ENCODE results near the gene FAF1.

Gene FAF1

DNA sequence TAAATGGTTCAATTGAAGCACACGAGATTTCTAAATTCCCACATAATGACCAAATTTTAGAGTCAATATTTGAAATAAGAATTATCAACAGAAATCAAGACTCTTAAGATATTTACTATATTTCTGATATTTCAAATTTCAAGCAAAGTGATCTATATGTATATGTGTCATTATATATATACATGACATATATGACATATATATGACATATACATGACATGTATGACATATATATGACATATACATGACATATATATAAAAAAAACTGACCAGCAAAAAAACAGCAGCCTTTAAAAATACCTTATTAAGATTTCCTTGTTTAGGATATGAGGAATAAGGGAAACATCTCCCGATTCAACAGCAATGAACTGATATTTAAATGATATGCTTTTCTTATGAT, 266.2 kb downstream of the FAF1 start:
- DNase-seq = no peak

- DNase-seq = no peak
Measured at GRCh38 chr1:50684185-50684584, 275.9 kb downstream of the FAF1 start.

- DNase-seq = no peak
Measured at GRCh38 chr1:50681931-50682330, 278.1 kb downstream of the FAF1 start.

DNA sequence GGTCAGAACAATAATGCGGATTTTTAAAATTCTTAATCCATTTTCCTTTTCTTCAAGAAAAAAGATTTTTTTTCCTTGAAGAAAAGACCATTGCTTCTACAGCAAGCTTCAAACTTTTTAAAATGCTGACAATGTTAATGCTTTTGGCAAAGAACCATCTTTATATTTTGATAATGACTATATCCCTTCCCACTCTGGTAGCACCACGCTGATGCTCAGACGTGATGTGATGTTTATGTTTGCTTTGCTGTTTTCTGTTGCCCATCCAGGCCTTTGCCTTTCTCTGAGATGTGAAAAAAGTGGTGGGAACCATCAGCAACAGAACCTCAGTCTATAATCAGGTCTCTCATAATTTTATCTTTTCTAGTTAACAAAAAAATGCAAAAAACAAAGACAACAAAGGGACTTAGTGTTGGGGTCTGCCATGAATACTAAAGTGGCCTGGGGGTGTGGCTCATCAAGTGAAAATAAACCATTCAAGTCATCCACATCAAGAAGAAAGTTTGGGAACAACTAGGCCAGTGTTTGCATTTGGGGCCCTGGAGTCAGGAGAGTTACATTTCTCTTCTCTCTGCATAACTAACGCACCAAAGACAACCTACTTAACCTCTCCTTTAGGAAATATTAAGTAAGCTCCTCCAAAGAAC, 292.2 kb downstream of the FAF1 start:
- no peak for DNase-seq

GRCh38 chr1:50667272-50667671, 292.8 kb downstream of the FAF1 start:
- DNase-seq = no peak

- DNase-seq = no peak
Measured at GRCh38 chr1:50666849-50667248, 293.2 kb downstream of the FAF1 start.

GRCh38 chr1:50665413-50665812, 294.7 kb downstream of the FAF1 start:
- no peak for DNase-seq

- DNase-seq = no peak
Measured at GRCh38 chr1:50661626-50662025, 298.4 kb downstream of the FAF1 start.

DNA sequence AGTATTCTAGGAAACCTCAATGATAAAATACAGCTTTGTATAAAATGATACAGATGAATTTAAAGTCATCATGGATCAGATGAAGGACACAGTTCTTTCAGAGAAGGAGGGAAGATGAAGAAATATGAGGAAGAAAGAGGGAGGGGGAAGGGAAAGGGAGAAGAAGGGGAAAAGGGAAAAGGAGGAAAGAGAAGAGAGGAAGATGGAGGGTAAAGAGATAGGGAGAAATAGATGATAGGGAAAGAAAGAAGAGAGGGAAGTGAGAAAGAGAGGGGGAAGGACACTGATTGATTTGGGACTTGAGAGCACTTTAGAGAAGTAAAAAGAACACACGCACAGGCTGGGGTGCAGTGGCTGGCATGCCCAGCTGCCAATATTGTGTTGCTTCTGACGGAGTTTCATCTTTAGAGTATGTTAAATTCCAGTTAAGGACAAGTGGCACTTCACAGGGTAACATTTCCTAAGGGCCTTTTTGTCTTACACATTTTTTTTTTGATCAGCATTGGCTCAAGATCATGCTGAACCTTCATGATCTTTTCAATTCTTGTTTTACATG, 300.9 kb downstream of the FAF1 start:
- no peak for DNase-seq

- no peak for DNase-seq
Measured at GRCh38 chr1:50658459-50659076, 301.5 kb downstream of the FAF1 start.

DNA sequence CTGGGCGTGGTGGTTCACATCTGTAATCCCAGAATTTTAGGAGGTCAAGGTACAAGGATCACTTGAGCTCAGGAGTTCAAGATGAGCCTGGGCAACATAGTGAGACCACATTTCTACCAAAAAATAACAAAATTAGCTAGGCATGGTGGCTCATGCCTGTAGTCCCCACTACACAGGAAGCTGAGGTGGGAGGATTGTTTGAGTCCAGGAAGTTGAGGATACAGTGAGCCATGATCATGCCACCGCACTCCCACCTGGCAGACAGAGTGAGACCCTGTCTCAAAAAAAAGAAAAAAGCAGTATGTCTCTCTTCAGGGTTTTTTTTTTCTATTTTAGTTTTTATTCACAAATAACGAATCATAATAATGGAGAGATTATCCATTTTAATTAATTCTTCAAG, 303.1 kb downstream of the FAF1 start:
- no peak for DNase-seq

DNA sequence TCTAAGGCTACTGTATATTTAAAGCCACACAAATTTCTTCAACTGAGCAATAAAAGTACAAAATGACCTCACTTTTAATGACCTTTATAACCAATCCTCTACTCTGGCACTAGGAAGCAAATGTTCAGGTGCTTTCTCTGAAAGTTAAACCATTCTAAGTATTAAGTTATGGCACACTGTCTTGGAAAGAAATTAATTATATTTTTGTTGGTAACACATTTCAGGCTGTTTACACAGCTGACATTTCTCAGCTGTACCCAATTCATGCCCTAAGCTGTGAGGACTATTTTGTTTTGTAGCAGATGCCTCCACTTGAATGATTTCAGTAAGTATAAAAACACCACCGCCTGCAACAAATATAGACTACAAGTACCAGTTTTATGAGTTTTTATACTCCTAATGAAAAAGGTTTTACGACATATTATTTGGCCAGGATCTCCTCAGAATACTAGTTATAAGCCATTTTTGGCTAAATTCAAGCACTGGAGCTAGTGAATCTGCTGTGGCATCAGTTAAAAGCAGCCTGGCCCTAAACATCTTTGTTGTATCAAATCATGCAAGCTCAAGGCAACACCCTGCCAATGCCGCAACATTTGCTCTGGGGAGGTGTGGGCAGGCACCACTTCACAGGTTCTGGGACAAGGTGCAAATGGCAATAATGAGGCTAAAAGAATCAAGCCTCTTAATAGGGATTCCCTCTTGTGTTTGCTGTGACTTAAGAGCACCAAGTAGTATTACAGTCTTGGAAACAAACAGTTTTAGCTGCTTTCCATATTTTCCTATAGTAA, 308.4 kb downstream of the FAF1 start:
- DNase-seq = no peak

GRCh38 chr1:50646526-50646925, 313.5 kb downstream of the FAF1 start:
- DNase-seq = no peak

DNA sequence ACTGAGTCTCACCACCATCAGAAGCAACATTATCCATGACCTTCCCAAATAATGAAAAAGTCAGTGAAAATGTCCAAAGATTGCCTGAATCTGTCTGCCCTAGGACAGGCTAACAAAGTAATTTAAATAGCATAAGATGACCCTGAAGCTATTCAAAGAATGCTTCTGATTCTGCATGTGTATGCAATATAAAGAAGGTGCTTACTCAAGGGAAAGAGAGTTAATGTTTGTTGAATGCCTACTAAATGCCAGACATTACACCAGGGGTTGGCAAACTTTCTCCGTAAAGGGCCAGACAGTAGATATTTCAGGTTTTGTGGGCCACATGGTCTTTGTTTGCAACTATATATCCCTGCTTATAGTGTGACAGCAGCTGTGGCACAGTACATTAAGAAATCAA, 314.9 kb downstream of the FAF1 start:
- DNase-seq = no peak

DNA sequence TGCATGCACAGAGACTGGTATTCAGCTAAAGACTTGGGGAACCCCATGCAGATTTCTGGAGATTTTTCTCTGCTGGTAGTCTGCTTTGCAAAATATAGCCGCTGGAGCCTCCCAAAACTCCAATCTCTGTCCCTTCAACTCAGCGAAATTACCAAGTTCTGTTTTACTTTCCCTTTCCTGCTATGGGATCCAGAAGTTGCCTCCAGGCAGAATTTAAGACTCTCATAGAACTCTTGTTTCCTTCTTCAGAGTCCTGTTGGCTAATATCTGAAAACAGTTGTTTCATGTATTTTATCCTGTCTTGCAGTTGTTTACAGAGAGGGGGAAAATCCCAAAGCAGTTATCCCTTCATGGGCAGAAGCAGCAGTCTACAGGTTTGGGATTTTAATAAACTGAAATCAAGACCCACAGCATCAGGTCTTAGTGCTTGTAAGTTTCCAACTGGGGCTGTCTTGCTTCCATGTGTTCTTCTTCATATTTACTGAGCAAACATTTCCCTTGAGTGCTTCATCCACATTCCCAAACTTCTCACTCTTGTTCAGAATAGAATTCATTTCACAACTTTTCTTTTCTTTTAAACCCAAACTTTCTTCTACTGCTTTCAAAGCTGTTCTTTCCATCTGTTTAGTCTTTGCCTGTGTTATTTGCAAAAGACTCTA, 315.5 kb downstream of the FAF1 start:
- no peak for DNase-seq

DNA sequence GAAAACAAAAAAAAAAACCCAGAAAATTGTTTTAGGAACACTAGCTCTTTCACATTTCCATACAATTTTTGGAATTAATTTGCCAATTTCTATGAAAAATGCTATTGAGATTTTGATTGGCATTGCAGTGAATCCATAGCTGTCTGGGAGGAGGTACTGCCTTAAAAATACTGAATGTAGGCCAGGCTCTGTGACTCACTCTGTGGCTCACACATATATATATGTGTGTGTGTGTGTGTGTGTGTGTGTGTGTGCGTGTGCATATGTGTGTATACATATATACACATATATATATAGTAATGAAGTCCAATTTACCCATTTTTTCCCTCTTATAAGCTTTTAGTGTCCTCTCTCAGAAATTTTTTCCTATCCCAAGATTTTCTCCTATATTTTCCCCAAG, 322.6 kb downstream of the FAF1 start:
- DNase-seq = no peak

DNA sequence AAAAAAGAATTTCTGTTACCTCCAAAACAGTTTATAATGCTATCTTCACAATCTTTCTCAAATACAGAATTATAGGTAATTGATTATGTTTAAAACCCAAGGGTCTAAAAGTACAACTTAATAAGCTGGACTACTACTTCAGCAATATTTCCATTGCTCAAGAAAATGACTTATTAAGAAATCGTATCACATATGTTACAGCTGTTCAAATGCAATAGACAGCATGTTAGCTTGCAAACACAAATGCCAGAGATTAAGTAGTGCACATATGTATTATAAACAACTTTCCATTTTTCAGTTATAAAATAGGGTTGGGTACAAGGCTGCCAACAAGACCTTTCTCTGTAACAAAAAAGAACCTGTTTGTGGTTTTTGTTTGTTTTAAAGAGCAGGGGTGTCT, 325.8 kb downstream of the FAF1 start:
- no peak for DNase-seq

DNA sequence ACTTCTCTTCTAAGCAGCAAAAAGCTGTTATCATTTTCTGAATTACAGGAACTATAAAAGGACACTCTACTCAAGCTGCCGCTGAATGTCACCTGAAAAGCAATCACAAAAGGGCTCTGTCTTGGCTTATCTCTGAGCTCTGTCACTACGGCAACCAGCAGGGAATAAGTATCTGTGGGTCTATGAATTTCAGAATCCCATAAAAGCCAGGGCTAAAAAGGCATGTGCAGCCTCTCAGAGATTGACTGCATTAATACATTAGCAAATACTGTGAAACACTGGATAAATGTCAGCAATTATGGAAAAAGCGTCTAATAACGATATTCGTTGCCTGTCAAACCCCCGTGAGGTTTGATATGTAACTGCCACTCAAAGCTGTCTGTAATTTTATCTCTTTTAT, 326.6 kb downstream of the FAF1 start:
- DNase-seq = no peak

DNA sequence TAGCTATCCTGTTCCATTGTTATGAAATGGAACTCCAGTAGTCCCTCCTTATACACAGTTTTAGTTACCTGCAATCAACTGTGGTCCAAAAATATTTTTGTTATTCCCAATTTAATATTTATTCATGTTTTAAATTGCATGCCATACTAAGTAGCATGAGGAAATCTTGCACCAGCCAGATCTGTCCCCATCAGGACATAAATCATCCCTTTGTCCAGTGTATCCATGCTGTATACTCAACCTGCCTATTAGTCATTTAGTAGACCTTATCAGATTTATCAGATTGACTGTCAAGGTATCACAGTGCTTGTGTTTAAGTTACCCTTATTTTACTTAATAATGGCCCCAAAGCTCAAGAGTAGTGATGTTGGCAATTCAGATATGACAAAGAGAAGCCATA, 328.9 kb downstream of the FAF1 start:
- DNase-seq = no peak

GRCh38 chr1:50622259-50622658, 337.8 kb downstream of the FAF1 start:
- DNase-seq = no peak

DNA sequence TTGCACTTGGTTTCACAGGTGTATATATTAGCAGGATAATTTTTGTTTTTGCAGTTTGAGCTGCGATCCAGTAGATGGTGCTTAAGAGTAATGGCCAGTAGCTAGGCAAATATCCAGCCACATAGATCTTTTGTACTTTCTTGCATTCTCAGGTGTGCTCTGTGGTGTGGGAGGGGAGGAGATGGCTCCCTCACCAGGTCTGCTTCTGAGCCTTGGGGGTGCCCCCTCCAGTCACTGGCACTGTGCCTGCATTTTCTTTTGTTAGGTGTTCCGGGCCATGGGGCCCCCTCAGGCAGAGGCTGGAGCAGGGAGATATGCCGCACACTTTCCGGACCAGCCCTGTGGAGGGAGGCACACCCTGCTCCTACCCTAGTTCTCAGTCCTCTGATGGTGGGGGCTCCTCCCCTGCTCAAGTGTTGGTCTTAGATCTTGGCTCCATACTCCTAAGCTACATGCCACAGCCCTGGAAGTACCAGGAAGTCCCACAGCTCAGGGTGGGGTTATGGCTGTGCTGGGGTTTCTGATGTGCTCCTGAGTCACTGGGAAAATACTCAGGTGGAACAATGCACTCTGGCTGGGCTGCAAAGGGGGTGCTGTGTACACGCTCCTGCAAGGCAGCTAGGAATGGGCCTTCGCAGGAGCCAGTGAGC, 339.3 kb downstream of the FAF1 start:
- DNase-seq = no peak

GRCh38 chr1:50615036-50615750, 344.9 kb downstream of the FAF1 start:
- no peak for DNase-seq
